WTC11 (cell line): Measurements from ENCODE around the gene LRP11. TPM values are rescaled to one million over a fixed set of nuclear protein-coding genes. Genes with fewer than 3 reads are reported as not detected.
"Not testable (repeated sequence)": the region's sequence is repeated elsewhere in the genome, so short reads cannot be mapped to it uniquely, and the experiment has no call there.

ENCODE experiments used
- ATAC-seq: fragments of 200-7000 bp; cut with Tn5 transposase; 2 replicates; pipeline ENCODE4 v1.10.0; 2021; ENCODE audit warnings: mild to moderate bottlenecking, moderate library complexity
- CTCF ChIA-PET: fragments of 300-600 bp; sonication (Branson Sonifier 250); formaldehyde crosslinking; loops from one replicate; lab custom pipeline; 2021; ENCODE audit warnings: antibody characterized with exemption; lab: Charles Lee
- POLR2A ChIA-PET: fragments of 350-600 bp; sonication (Branson Sonifier 250); formaldehyde crosslinking; loops from one replicate; lab custom pipeline; 2021; ENCODE audit warnings: antibody characterized with exemption; lab: Charles Lee
- DNase-seq: peaks from one replicate; pipeline ENCODE4 v3.0.0; 2021; ENCODE audit warnings: low spot score
- H3K27ac Mint-ChIP-seq: 2 replicates; pipeline ENCODE4 v1.8.0; 2021; ENCODE audit warnings: mixed read lengths
- H3K27me3 Mint-ChIP-seq: 2 replicates; pipeline ENCODE4 v1.8.0; 2021; ENCODE audit warnings: low read depth, mild to moderate bottlenecking, moderate library complexity, mixed read lengths
- H3K36me3 Mint-ChIP-seq: 2 replicates; pipeline ENCODE4 v1.8.0; 2021; ENCODE audit warnings: mixed read lengths
- H3K4me1 Mint-ChIP-seq: 2 replicates; pipeline ENCODE4 v1.8.0; 2022; ENCODE audit warnings: mixed read lengths
- H3K4me3 Mint-ChIP-seq: 2 replicates; pipeline ENCODE4 v1.8.0; 2021; ENCODE audit warnings: mild to moderate bottlenecking, moderate library complexity, mixed read lengths
- H3K9me3 Mint-ChIP-seq: 2 replicates; pipeline ENCODE4 v1.8.0; 2021; ENCODE audit warnings: mixed read lengths
- AR ChIP-seq: fragments of 250-450 bp; sonication (Bioruptor Pico); IDR thresholded peaks from 2 replicates; pipeline ENCODE4 v1.9.0; 2021; ENCODE audit warnings: mild to moderate bottlenecking
- ATF3 ChIP-seq: sonication (generic); formaldehyde crosslinking; conservative IDR thresholded peaks from 2 replicates; pipeline ENCODE4 v1.8.1; 2022; ENCODE audit warnings: mild to moderate bottlenecking, missing genetic modification reagents
- CDX4 ChIP-seq: fragments of 250-450 bp; sonication (Bioruptor Pico); IDR thresholded peaks from 2 replicates; pipeline ENCODE4 v1.9.0; 2021; ENCODE audit warnings: moderate library complexity, mild to moderate bottlenecking, inconsistent platforms, borderline replicate concordance
- CTCF ChIP-seq: fragments of 200-600 bp; IDR thresholded peaks from 2 replicates; pipeline ENCODE4 v1.8.0; 2022; ENCODE audit warnings: antibody characterized with exemption
- E2F5 ChIP-seq: sonication (generic); formaldehyde crosslinking; IDR thresholded peaks from 2 replicates; pipeline ENCODE4 v1.8.1; 2022; ENCODE audit warnings: mild to moderate bottlenecking, moderate library complexity, missing genetic modification reagents
- ELF4 ChIP-seq: sonication (generic); formaldehyde crosslinking; IDR thresholded peaks from 2 replicates; pipeline ENCODE4 v1.8.1; 2022; ENCODE audit warnings: low read depth, mild to moderate bottlenecking, moderate library complexity, missing genetic modification reagents
- ETV6 ChIP-seq: sonication (generic); formaldehyde crosslinking; IDR thresholded peaks from 2 replicates; pipeline ENCODE4 v1.8.1; 2022; ENCODE audit warnings: mild to moderate bottlenecking, missing genetic modification reagents
- FOXP4 ChIP-seq: sonication (generic); formaldehyde crosslinking; IDR thresholded peaks from 2 replicates; pipeline ENCODE4 v1.8.0; 2022; ENCODE audit warnings: mild to moderate bottlenecking, missing genetic modification reagents
- GABPB1 ChIP-seq: sonication (generic); formaldehyde crosslinking; IDR thresholded peaks from 2 replicates; pipeline ENCODE4 v1.8.1; 2023; ENCODE audit warnings: mild to moderate bottlenecking, missing genetic modification reagents
- IRF1 ChIP-seq: sonication (generic); formaldehyde crosslinking; IDR thresholded peaks from 2 replicates; pipeline ENCODE4 v1.8.0; 2023; ENCODE audit warnings: missing genetic modification reagents
- NR1H2 ChIP-seq: sonication (generic); formaldehyde crosslinking; IDR thresholded peaks from 2 replicates; pipeline ENCODE4 v1.9.0; 2021; ENCODE audit warnings: mild to moderate bottlenecking, moderate library complexity, missing genetic modification reagents
- USF2 ChIP-seq: sonication (generic); formaldehyde crosslinking; IDR thresholded peaks from 2 replicates; pipeline ENCODE4 v1.8.1; 2023; ENCODE audit warnings: mild to moderate bottlenecking, missing genetic modification reagents, moderate library complexity
- ZBTB21 ChIP-seq: sonication (generic); formaldehyde crosslinking; IDR thresholded peaks from 2 replicates; pipeline ENCODE4 v1.8.1; 2023; ENCODE audit warnings: mild to moderate bottlenecking, missing genetic modification reagents, borderline replicate concordance
- ZNF396 ChIP-seq: fragments of 250-450 bp; sonication (Bioruptor Pico); IDR thresholded peaks from 2 replicates; pipeline ENCODE4 v1.8.0; 2021; ENCODE audit warnings: mild to moderate bottlenecking, moderate library complexity, borderline replicate concordance
- ZNF416 ChIP-seq: fragments of 250-450 bp; sonication (Bioruptor Pico); IDR thresholded peaks from 2 replicates; pipeline ENCODE4 v1.9.0; 2021; ENCODE audit warnings: mild to moderate bottlenecking, inconsistent platforms
- ZNF425 ChIP-seq: fragments of 250-450 bp; sonication (Bioruptor Pico); conservative IDR thresholded peaks from 2 replicates; pipeline ENCODE4 v1.9.0; 2021; ENCODE audit warnings: mild to moderate bottlenecking
- ZNF671 ChIP-seq: fragments of 250-450 bp; sonication (Bioruptor Pico); IDR thresholded peaks from 2 replicates; pipeline ENCODE4 v1.8.0; 2021; ENCODE audit warnings: mild to moderate bottlenecking
- total RNA-seq: library from RNA; stranded (reverse); gene quantifications from 3 replicates; pipeline ENCODE4 v1.2.3, GENCODE V29; 2021

LRP11 gene
- total RNA-seq, 1 experiment from 2014 or later: 19.8 TPM

- ATAC-seq (peak; percentile 21), DNase-seq (no peak)
- Mint-ChIP-seq H3K4me3 (no peak overlapping the region), H3K36me3 (no peaks in the 10 kb centered on the region), H3K9me3 (no peaks in the 10 kb centered on the region), H3K27me3 (no peaks in the 10 kb centered on the region), H3K27ac (no peak overlapping the region), H3K4me1 (peaks cover 37% of the 10 kb centered on the region)
- POLR2A ChIA-PET: no interaction called here
- peak; percentile 27; the same call in 1 of the 2 replicates for TF ChIP-seq GABPB1 (CRISPR knock-in tag)
- TF ChIP-seq ELF4 (CRISPR knock-in tag): no peak
- CTCF ChIA-PET: no interaction called here
These were observed 9.0 kb downstream of the LRP11 start for GRCh38 chr6:149855040-149855654.

- no peaks in the 10 kb centered on the region for H3K36me3 Mint-ChIP-seq
- DNase-seq: no peak
- no peaks in the 10 kb centered on the region for H3K9me3 Mint-ChIP-seq
- ATAC-seq: peak; percentile 73
- POLR2A ChIA-PET: no interaction called here
- TF ChIP-seq CDX4 (CRISPR knock-in tag): no peak
- no peak for TF ChIP-seq ATF3
- no peak for TF ChIP-seq ZNF396 (CRISPR knock-in tag)
- no peak for TF ChIP-seq ETV6 (CRISPR knock-in tag)
- TF ChIP-seq ZNF671: no peak
- no peak for TF ChIP-seq E2F5 (CRISPR knock-in tag)
- no peak for TF ChIP-seq ZBTB21 (CRISPR knock-in tag)
- no peak for TF ChIP-seq CTCF
- TF ChIP-seq FOXP4 (CRISPR knock-in tag): no peak
- TF ChIP-seq USF2 (CRISPR knock-in tag): no peak
- TF ChIP-seq IRF1 (CRISPR knock-in tag): no peak
- TF ChIP-seq ZNF416 (CRISPR knock-in tag): no peak
- TF ChIP-seq AR: no peak
- no peak for TF ChIP-seq ZNF425
- TF ChIP-seq NR1H2 (CRISPR knock-in tag): no peak
- H3K27me3 Mint-ChIP-seq: no peaks in the 10 kb centered on the region
- H3K4me3 Mint-ChIP-seq: no peak overlapping the region
- H3K27ac Mint-ChIP-seq: peak overlapping the region; percentile 88
- peaks cover 32% of the 10 kb centered on the region for H3K4me1 Mint-ChIP-seq
- CTCF ChIA-PET: interaction anchor here (0.7 to 0.8 kb wide), 2 partner anchors 14 to 20 kb away, joined by 3 read pairs; no protein-coding TSS in a partner anchor
These were observed 9.6 kb downstream of the LRP11 start for GRCh38 chr6:149854532-149854931.

- POLR2A ChIA-PET, H3K36me3 Mint-ChIP-seq, DNase-seq, H3K4me3 Mint-ChIP-seq, H3K27me3 Mint-ChIP-seq, H3K27ac Mint-ChIP-seq, H3K9me3 Mint-ChIP-seq, ATAC-seq: not testable (repeated sequence)
- peaks cover 31% of the 10 kb centered on the region for H3K4me1 Mint-ChIP-seq
- CTCF ChIA-PET: interaction anchor here (0.7 to 0.8 kb wide), 2 partner anchors 13 to 20 kb away, joined by 3 read pairs; no protein-coding TSS in a partner anchor
These were observed 10.1 kb downstream of the LRP11 start for GRCh38 chr6:149854017-149854416.
